ENCODE results near the gene CHGA.

CHGA gene

DNA sequence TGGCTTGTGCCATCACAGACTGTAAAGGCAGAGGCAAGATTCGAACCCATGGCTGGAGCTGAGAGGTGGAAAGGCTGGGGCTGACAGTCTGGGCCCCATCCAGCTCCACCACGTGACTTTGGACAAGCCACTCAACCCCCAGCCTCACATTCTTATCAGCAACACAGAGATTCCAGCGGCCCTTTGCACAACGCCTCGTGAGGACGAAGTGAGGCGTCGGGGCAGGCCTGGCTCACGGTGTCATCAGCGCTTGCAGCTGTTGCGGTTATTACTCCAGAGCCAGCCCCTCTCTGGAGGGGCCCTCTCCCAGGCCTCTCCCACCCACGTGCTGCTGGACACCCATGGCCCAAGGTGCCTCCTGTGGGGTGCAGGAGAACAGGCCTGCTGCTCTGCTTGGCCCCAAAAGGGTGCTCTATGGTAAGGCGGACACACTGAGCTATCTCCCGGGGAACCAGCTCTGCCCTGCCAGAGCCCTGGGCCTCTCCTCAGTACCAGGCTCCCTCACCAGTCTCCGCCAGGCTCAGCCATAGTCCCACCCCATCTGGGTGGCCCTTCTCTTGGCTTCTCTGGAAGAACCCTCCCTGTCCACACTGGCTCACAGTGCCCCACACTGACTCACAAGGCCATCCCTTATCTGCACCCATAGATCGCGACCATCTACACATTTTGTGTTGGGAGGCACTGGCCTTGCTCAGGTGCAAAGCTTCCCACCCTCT is 21.1 kb downstream of the CHGA start:
- no peak for DNase-seq (ENCODE audit: low read depth in 2 of 2)

DNA sequence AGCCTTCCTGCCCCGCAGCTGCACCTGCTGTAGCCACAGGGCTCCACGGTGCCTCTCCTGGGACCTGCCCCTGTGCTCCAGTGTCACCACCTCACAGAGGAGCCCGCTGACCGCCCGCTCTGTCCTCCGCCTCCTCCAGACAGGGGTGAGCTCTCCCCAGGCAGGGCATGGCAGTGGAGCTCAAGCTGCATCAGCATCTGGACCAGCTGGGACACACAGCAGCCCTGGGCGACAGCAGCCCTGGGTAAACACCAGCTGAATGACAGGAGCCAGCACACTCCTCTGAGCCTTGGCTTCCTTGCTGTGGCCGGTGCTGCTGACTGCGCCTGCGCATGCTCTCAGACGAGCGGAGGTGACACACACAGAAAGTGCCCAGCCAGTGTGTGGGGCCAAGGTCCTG is 22.0 kb downstream of the CHGA start:
- DNase-seq (ENCODE audit: low read depth in 2 of 2): no peak

DNA sequence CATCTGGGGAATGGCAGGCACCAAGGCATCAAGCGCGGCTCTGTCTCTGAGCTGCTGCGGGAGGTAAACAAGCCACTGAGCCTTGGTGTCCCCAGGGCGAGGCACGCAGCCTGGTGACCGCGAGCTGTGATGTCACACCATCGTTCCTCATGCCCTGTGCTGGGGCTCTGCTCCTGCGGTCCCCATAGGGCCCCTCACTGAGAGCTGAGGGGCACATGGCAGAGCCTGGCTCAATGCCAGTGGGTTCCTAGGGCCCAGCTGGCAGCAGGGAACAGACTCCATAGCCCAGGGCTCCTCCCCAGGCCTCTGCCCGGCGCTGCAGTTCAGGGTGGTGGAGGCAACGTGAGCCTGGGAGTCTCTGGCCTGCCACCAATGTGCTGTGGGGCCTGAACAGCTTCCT is 22.6 kb downstream of the CHGA start:
- no peak for DNase-seq (ENCODE audit: low read depth in 2 of 2)

- no peak for DNase-seq (ENCODE audit: low read depth in 2 of 2)
Measured at GRCh38 chr14:92945959-92946846, 23.3 kb downstream of the CHGA start.

DNA sequence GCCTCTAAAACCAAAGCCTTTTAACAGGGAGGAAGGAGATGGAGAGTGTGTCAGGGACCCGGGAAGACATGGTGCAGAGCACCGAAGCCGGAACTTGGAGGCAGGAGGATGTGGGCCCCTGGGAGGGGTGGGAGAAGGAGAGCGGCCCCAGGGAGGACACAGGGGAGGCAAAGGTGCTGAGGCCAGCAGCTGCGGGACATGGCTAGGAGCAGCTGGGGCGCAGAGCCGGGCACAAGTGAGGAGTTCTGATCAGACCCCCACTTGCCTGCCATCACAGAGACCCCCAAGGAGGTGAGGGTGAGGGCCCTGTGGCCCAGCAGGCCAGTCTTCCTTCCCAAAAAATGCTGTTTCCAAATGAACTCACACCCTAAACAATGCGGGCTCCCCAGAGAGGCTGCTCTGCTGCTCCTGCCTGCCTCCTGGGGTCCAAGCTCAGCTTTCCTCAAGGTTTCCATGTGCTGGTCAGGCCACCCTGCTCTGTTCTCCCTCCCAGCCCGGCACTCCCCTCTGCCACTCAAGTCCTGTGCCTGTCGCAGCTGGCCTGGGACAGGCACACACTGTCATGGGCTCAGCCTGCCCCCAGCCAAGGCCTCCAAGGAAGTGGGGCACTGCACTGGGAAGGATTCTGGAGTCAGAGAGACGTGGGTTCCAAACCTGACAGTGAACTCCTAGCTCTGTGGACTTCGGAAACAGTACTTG is 24.0 kb downstream of the CHGA start:
- DNase-seq (ENCODE audit: low read depth in 2 of 2): no peak

GRCh38 chr14:92948647-92949046 is 25.7 kb downstream of the CHGA start:
- DNase-seq (ENCODE audit: low read depth in 2 of 2): no peak

DNA sequence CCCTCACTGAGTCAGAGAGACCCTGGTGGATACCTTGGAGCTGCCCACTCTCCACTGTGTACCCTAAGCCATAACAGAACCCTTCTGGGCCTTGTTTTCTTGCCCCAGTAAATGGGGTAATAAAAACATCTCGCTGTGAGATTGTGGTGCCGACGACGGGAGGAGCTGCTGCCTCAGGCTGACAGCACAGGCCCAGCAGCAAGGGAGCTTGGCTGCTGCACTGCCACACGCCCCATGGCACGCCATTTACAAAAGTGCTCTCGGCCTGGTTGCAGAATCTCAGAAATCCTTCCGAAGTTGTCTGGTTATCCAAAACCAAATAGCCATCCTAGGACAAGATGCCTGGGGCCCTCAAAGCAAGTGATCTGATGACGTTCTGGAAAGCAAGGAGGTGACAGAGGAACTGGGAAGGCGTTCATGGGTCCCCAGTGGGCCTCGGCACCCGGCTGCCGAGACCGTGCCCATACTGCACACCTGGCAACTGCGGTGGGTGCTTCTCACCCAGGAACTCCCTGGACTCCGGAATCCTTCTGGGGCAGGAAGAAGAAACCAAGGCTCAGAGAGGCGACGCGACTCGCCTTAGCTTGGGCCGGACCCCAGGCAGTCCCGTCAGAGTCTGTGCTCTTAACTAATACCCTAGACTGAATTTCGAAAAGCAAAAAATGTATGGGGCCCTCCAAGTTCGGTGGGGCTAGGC is 26.7 kb downstream of the CHGA start:
- no peak for DNase-seq (ENCODE audit: low read depth in 2 of 2)

- DNase-seq (ENCODE audit: low read depth in 2 of 2): no peak
Measured at GRCh38 chr14:92950193-92950540, 27.2 kb downstream of the CHGA start.

DNA sequence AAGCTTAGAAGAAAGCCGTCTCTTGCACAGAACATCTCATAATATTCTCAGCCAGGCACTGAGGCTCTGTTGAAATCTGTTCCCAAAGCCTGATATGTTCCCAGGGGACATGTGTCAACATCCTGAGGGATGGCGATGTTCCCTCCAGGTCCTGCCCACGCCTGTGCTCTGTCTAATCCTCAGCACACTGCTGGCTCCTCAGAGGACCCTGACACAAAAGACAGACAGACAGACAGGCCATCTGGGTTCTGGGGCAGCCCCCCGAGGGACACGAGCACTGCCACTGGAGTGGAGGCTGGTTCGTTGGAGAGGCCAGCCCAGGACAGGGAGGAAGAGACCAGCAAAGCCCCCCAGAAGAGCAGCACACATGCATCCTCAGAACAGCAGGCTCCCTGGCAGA is 27.8 kb downstream of the CHGA start:
- DNase-seq (ENCODE audit: low read depth in 2 of 2): no peak

DNA sequence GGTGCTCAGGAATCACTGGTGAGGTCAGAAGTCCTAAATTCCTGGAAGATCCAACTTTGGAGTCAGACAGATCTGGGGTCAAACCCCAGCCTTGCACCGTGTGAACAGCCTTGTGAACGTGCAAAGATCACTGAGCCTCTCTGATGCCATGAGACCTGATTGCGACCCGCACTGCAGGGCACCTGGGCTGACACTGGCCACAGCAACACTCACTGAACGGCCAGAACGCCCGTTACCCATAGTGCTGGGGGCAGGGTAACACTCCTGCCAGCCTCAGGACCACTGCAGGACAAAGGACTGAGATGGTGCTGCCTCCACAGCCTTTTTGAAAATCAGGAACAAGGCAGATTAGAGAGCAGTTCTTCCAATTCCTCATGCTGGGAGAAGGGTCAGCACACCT is 28.3 kb downstream of the CHGA start:
- DNase-seq (ENCODE audit: low read depth in 2 of 2): no peak

GRCh38 chr14:92951912-92952471 is 29.0 kb downstream of the CHGA start:
- peak; percentile 66 to 69 for DNase-seq (ENCODE audit: low read depth in 2 of 2)

DNA sequence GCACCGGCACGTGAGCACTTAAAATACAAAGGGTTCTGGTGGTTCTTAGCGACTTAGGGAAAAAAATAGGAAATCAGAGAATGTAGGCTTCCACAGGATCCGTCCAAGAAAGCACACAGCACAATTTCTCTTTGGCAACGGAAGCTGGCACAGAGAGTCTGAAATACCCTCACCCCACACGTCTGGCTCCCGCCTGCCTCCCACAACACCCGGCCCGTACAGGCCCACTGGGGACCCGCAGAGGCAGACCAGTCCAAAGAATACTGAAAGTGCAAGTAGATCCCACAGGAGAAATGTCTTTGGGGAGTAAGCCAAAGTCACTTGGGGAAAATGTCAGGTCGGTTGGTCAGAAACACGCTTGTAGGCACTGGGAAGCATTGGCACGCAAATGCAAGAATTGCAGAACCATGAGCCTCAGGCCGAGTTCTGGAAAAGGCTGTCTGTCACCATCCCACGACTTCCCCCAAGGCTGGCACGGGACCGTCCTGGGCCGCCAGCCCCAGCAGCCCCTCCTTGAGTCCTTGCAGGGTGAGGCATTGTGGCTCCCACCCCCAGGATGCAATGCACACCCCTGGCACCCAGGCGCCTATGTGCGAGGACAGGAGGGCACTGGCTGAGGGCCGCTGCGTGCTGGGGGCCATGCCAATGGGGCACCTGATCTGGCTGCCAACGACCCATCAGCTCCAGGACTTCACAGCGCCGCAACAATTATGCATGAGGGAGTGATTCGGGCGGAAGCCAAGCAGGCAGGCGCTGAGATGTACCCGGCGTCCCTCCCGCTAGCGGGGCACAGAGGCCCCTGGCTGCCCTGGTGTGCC is 29.7 kb downstream of the CHGA start:
- no peak for DNase-seq (ENCODE audit: low read depth in 2 of 2)

DNA sequence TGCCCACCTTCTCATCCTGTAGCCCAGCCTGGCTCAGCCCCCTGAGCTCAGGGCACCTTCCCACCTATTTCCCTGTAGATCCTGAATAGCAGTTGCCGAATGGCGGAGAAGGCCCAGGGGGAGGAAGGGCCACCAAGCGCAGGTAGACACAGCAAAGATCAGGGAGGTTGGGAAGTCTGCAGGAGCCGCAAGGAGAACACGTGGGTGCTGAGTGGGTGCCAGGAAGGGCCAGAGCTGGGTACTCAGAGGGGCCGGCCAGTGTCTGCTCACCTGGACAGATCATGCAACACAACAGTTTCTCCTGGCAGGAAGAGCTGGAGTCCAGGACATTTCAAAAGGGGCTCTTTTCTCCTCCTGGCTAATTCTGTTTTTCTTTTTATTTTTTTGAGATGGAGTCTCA is 30.6 kb downstream of the CHGA start:
- DNase-seq (ENCODE audit: low read depth in 2 of 2): no peak

- no peak for DNase-seq (ENCODE audit: low read depth in 2 of 2)
Measured at GRCh38 chr14:92954933-92955332, 32.0 kb downstream of the CHGA start.

DNA sequence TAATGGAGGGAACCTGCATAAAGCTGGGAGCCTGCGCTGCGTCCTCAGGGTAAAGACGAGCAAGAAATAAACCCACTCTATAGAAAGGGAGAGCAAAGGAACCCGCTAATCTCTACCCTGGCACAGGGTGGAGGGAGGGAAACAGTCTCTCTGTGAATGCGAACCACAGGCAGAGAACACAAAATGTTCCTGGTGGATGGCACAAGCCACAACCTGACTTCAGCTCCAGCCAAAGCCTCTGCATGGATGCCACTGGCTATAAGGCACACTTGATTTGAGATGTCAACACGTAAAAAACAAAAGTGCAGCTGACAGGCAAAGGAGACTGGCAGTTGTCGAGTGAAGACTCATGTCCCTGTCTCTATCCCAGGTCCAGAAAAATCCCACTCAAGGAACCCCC is 32.4 kb downstream of the CHGA start:
- no peak for DNase-seq (ENCODE audit: low read depth in 2 of 2)

- DNase-seq (ENCODE audit: low read depth in 2 of 2): no peak
Measured at GRCh38 chr14:92956961-92957360, 34.0 kb downstream of the CHGA start.

- DNase-seq (ENCODE audit: low read depth in 2 of 2): no peak
Measured at GRCh38 chr14:92958373-92959188, 35.6 kb downstream of the CHGA start.

DNA sequence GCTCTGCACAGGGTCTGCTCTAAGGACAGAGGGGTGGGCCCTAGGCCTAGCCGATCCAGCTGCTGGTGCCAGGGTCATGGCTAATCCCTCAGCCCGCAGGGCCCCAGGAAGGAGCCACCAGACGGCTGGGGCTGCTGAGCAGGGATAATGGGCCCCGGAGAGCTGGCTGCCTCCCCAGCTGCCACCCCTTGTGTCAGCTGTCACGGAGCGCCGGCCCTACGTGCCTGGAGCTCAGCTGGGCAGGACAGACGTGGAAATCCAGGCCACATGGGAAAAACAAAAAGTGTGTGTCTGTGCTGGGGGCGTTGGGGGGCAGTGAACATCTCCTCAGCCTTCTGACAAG is 36.2 kb downstream of the CHGA start:
- no peak for DNase-seq (ENCODE audit: low read depth in 2 of 2)

- DNase-seq (ENCODE audit: low read depth in 2 of 2): no peak
Measured at GRCh38 chr14:92959761-92960680, 37.1 kb downstream of the CHGA start.

Measured in stimulated activated CD8-positive, alpha-beta memory T cell treated with anti-CD3 and anti-CD28 coated beads, Interleukin-7, amount 100 ng/mL, for 1 hour (primary cell).